OCI-LY7 (cell line): ENCODE results near the gene TRNAU1AP. TPM values are rescaled to one million over a fixed set of nuclear protein-coding genes. Genes with fewer than 3 reads are reported as not detected.
A peak's percentile ranks its signal among the peaks of the same experiment; 100 is the strongest.
"Not testable (repeated sequence)": the region's sequence is repeated elsewhere in the genome, so short reads cannot be mapped to it uniquely, and the experiment has no call there.

Experiments used
- BruUV-seq: library from RNA; stranded (reverse); fragments of 400-500 nt; replicated peaks from 2 replicates; lab custom pipeline; 2021; lab: Mats Ljungman, UMichigan
- CTCF ChIA-PET: fragments of 300-600 bp; sonication (Branson Sonifier 250); formaldehyde crosslinking; loops from one replicate; lab custom pipeline; 2022; ENCODE audit warnings: antibody characterized with exemption; ENCODE audit not compliant: unreplicated experiment; lab: Charles Lee
- POLR2A ChIA-PET: fragments of 300-600 bp; sonication (Branson Sonifier 250); formaldehyde crosslinking; loops from one replicate; lab custom pipeline; 2022; ENCODE audit warnings: antibody characterized with exemption; lab: Charles Lee
- DNase-seq: peaks from one replicate; pipeline ENCODE4 v3.0.0-alpha.2; 2015; ENCODE audit warnings: low spot score
- H2AFZ ChIP-seq: fragments of 200-600 bp; sonication (generic), shearing (Covaris generic); 2 replicates; pipeline ENCODE4 v1.6.1; 2014; ENCODE audit warnings: mild to moderate bottlenecking, antibody characterized with exemption, low read length, moderate library complexity
- H3K27ac ChIP-seq: fragments of 200-600 bp; sonication (generic); 2 replicates; pipeline ENCODE4 v1.5.1; 2014; ENCODE audit warnings: mixed run types, low read depth, mild to moderate bottlenecking, moderate library complexity, low read length, inconsistent platforms; ENCODE audit not compliant: poor library complexity, severe bottlenecking
- H3K36me3 ChIP-seq: fragments of 200-600 bp; sonication (generic); 2 replicates; pipeline ENCODE4 v1.6.1; 2014; ENCODE audit warnings: mild to moderate bottlenecking, antibody characterized with exemption, low read length, moderate library complexity, mixed read lengths; ENCODE audit not compliant: insufficient read depth
- H3K4me1 ChIP-seq: fragments of 200-600 bp; sonication (generic); 2 replicates; pipeline ENCODE4 v1.5.1; 2014; ENCODE audit warnings: mild to moderate bottlenecking, low read length; ENCODE audit not compliant: insufficient read depth, poor library complexity, severe bottlenecking
- H3K4me2 ChIP-seq: fragments of 200-600 bp; sonication (generic); 2 replicates; pipeline ENCODE4 v1.6.1; 2014; ENCODE audit warnings: mild to moderate bottlenecking, low read length
- H3K4me3 ChIP-seq: fragments of 200-600 bp; sonication (generic); 2 replicates; pipeline ENCODE4 v1.5.1; 2014; ENCODE audit warnings: mild to moderate bottlenecking, low read depth, low read length; ENCODE audit not compliant: poor library complexity, severe bottlenecking
- H3K79me2 ChIP-seq: fragments of 200-600 bp; sonication (generic); 2 replicates; pipeline ENCODE4 v1.6.1; 2016; ENCODE audit warnings: low read depth, mild to moderate bottlenecking, low read length, moderate library complexity, mixed read lengths; ENCODE audit not compliant: insufficient read depth
- H3K9me2 ChIP-seq: fragments of 200-600 bp; sonication (generic); 2 replicates; pipeline ENCODE4 v1.6.1; 2016; ENCODE audit warnings: mild to moderate bottlenecking, low read length, mixed read lengths; ENCODE audit not compliant: insufficient read depth
- H3K9me3 ChIP-seq: fragments of 200-600 bp; sonication (generic); 2 replicates; pipeline ENCODE4 v1.6.1; 2014; ENCODE audit warnings: mild to moderate bottlenecking, mixed run types, low read length, mixed read lengths
- H4K20me1 ChIP-seq: fragments of 200-600 bp; sonication (generic); 2 replicates; pipeline ENCODE4 v1.6.1; 2014; ENCODE audit warnings: mild to moderate bottlenecking, antibody characterized with exemption, low read length, moderate library complexity, mixed read lengths; ENCODE audit not compliant: insufficient read depth
- CTCF ChIP-seq: fragments of 200-600 bp; sonication (generic); conservative IDR thresholded peaks from 2 replicates; pipeline ENCODE4 v1.5.1; 2014; ENCODE audit warnings: mild to moderate bottlenecking, antibody characterized with exemption, low read length, moderate library complexity, mixed read lengths
- EZH2phosphoT487 ChIP-seq: fragments of 200-600 bp; sonication (generic); IDR thresholded peaks from 2 replicates; pipeline ENCODE4 v1.6.1; 2018; ENCODE audit warnings: low read depth, borderline replicate concordance, mild to moderate bottlenecking, mixed run types, antibody characterized with exemption, low read length, moderate library complexity, mixed read lengths
- intact Hi-C: fragments of 100-400 bp; cut with micrococcal nuclease; formaldehyde crosslinking; loops from one replicate; pipeline ENCODE4 v1.10.0; 2022; ENCODE audit not compliant: unreplicated experiment
- total RNA-seq, 2 experiments: library from RNA; depleted of rRNA in 1 of 2; stranded (reverse); fragments of >200 nt in 1 of 2; shearing (Covaris generic) in 1 of 2; gene quantifications; 2 replicates each; pipeline ENCODE4 v1.2.3, GENCODE V29; 2014 to 2022

The TRNAU1AP gene
- total RNA-seq, 2 experiments from 2014 or later, result 30.6 to 41.8 TPM

- no peak overlapping the region for H2AFZ ChIP-seq
- CTCF ChIA-PET, result no interaction called here
- no peak overlapping the region for H3K27ac ChIP-seq
- no peak for DNase-seq
- intact Hi-C loops, result no loop called here
- no peaks in the 10 kb centered on the region for H3K9me2 ChIP-seq
- H3K36me3 ChIP-seq, result peaks cover 50% of the 10 kb centered on the region
- TF ChIP-seq CTCF (peak; percentile 56), EZH2phosphoT487 (no peak)
- H3K79me2 ChIP-seq, result no peaks in the 10 kb centered on the region
- POLR2A ChIA-PET, result interaction anchor here (0.7 to 0.9 kb wide), 2 partner anchors 102 to 148 kb away, joined by 3 to 5 read pairs; partner anchors contain the start of gene TAF12
- no peak overlapping the region for H3K4me3 ChIP-seq
- no TSS peak for BruUV-seq
- H4K20me1 ChIP-seq, result no peaks in the 10 kb centered on the region
- no peaks in the 10 kb centered on the region for H3K4me1 ChIP-seq
- H3K4me2 ChIP-seq, result no peak overlapping the region
- H3K9me3 ChIP-seq, result no peaks in the 10 kb centered on the region
These were observed 12.2 kb upstream of the TRNAU1AP start for GRCh38 chr1:28540651-28541050.

- intact Hi-C loops, H3K9me2 ChIP-seq, DNase-seq, H3K27ac ChIP-seq, POLR2A ChIA-PET, H2AFZ ChIP-seq, H3K4me1 ChIP-seq, H3K4me2 ChIP-seq, H3K79me2 ChIP-seq, BruUV-seq, H4K20me1 ChIP-seq, H3K9me3 ChIP-seq, H3K4me3 ChIP-seq: not testable (repeated sequence)
- CTCF ChIA-PET, result interaction anchor here (0.5 kb wide), 1 partner anchor 336 kb away, joined by 3 read pairs; no protein-coding TSS in a partner anchor
- H3K36me3 ChIP-seq, result peaks cover 41% of the 10 kb centered on the region
These were observed 11.4 kb upstream of the TRNAU1AP start for GRCh38 chr1:28541414-28542015.

- DNase-seq, result no peak
- Histone ChIP-seq H3K79me2 (no peaks in the 10 kb centered on the region), H3K9me2 (no peaks in the 10 kb centered on the region), H3K36me3 (peaks cover 8% of the 10 kb centered on the region; the same call in 1 of the 2 replicates), H3K9me3 (no peaks in the 10 kb centered on the region), H4K20me1 (no peaks in the 10 kb centered on the region), H3K27ac (no peak overlapping the region), H3K4me1 (peaks cover under 1% of the 10 kb centered on the region), H2AFZ (no peak overlapping the region), H3K4me3 (no peak overlapping the region), H3K4me2 (no peak overlapping the region)
- POLR2A ChIA-PET, result interaction anchor here (0.6 to 1.2 kb wide), 3 partner anchors 27 to 279 kb away, joined by 3 to 6 read pairs (median 5); no protein-coding TSS in a partner anchor
- TF ChIP-seq CTCF (no peak), EZH2phosphoT487 (no peak)
- CTCF ChIA-PET, result interaction anchor here (0.8 to 1.5 kb wide), 2 partner anchors 13 to 332 kb away, joined by 3 read pairs; no protein-coding TSS in a partner anchor
- intact Hi-C loops, result no loop called here
- no TSS peak for BruUV-seq
These were observed 7.6 kb upstream of the TRNAU1AP start for GRCh38 chr1:28545246-28545628.
